Activated naive CD8-positive, alpha-beta T cell treated with anti-CD3 and anti-CD28 coated beads for 36 hours (primary cell): Measurements from ENCODE around the gene ALK. TPM values are rescaled to one million over a fixed set of nuclear protein-coding genes. Genes with fewer than 3 reads are reported as not detected.

ENCODE experiments used
- DNase-seq: peaks from one replicate; pipeline ENCODE4 v3.0.0; 2021
- H3K27ac Mint-ChIP-seq: one replicate; pipeline ENCODE4 v1.8.0; 2022; ENCODE audit warnings: mild to moderate bottlenecking, moderate library complexity, mixed read lengths
- H3K27me3 Mint-ChIP-seq: one replicate; pipeline ENCODE4 v1.8.0; 2022; ENCODE audit warnings: mild to moderate bottlenecking, mixed read lengths
- H3K36me3 Mint-ChIP-seq: one replicate; pipeline ENCODE4 v1.8.0; 2021; ENCODE audit warnings: mild to moderate bottlenecking, mixed read lengths
- H3K4me1 Mint-ChIP-seq: one replicate; pipeline ENCODE4 v1.8.0; 2021; ENCODE audit warnings: mixed read lengths
- H3K4me3 Mint-ChIP-seq: one replicate; pipeline ENCODE4 v1.8.0; 2022; ENCODE audit warnings: mild to moderate bottlenecking, moderate library complexity, mixed read lengths
- H3K9me3 Mint-ChIP-seq: one replicate; pipeline ENCODE4 v1.8.0; 2022; ENCODE audit warnings: mixed read lengths
- total RNA-seq, 2 experiments: library from RNA; stranded (reverse); gene quantifications; one replicate each; pipeline ENCODE4 v1.2.3, GENCODE V29; 2021

The ALK gene
- total RNA-seq, 2 experiments from 2014 or later: not detected

DNA sequence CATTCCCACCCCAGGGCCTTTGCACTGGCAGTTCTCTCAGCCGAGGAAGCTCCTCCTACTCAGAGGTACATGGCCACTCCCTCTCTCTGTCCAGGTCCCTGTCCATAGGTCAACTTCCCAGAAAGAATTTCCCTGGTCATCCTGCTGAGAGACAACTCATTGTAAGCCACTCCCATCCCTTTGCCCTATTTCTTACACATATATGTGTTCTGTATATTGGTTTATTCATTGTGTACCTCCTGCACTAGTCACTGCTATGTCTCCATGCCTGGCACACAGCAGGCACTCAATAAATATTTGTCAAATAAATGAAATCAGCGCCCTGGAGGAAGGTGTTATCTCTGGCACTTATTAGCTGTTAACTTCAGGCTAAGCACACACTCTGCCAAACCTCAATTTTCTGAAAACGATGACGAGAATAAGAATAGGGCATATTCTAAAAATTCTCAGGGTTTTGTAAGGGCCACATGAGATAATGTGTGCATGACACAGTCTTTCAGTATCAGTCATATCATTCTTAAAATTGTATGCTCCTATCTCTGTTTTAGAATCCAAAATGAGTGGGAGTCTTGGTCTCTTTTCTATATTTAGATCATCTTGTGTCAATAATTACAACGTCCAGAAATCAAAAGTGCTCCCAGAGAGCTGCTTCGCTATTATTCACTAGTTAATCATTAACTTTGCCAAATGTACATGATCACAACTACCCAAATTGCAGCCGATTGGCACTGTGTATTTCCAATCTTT is 198.0 kb downstream of the ALK start:
- no peak for DNase-seq
- Mint-ChIP-seq H3K27ac (no peak overlapping the region), H3K36me3 (no peaks in the 10 kb centered on the region), H3K9me3 (no peaks in the 10 kb centered on the region), H3K27me3 (no peaks in the 10 kb centered on the region), H3K4me3 (no peak overlapping the region), H3K4me1 (no peaks in the 10 kb centered on the region)

DNA sequence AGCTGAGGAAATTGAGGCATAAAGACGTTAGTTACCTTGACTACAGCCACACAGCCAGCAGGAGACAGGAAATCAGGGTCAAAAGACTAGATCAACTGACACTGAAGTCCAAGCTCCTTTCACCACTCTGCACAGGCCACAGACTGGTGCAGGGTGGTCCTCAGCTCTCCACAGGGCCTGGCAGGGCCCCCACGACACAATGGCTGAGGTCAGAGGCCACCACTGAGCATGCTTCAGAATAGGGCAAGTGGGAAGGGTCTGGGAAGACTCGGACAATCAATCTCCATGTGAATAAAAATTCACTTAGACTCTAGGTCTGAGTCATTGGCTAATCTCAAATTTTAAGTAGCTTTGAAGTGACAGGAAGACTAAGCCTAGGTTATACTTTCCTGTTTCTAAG is 201.7 kb downstream of the ALK start:
- Mint-ChIP-seq H3K9me3 (no peaks in the 10 kb centered on the region), H3K27ac (no peak overlapping the region), H3K4me1 (no peaks in the 10 kb centered on the region), H3K4me3 (no peak overlapping the region), H3K36me3 (no peaks in the 10 kb centered on the region), H3K27me3 (no peaks in the 10 kb centered on the region)
- DNase-seq: no peak

DNA sequence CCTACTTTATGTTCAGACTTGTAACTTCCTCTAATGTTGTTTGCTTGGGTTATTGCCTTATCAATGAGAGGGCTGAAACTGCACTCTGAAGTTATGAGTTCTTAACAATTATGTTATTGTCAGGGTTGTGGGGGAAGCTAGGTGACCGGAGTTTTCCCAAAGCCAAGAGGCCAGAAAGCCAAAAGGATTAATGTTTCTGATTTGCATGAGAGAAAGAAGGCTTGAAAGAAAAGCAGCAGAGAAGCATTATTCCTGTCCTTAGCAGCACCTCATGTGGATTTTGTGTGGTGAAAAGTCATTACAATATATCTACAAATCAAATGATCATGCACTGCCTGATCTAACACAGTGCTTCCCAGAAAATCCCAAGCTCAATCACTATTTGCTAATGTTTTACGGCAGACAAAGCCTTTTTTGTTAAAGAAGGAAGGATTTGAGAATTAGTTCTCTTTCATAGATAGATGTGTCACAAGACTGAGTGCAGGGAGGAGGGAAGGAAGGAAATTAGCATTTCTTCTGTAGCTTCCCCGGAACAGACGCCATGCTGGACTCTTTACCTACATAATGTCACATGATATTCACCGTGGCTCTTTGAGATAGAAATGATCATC is 203.2 kb downstream of the ALK start:
- H3K36me3 Mint-ChIP-seq: no peaks in the 10 kb centered on the region
- no peak overlapping the region for H3K4me3 Mint-ChIP-seq
- no peaks in the 10 kb centered on the region for H3K9me3 Mint-ChIP-seq
- no peaks in the 10 kb centered on the region for H3K27me3 Mint-ChIP-seq
- H3K27ac Mint-ChIP-seq: no peak overlapping the region
- H3K4me1 Mint-ChIP-seq: no peaks in the 10 kb centered on the region
- no peak for DNase-seq

DNA sequence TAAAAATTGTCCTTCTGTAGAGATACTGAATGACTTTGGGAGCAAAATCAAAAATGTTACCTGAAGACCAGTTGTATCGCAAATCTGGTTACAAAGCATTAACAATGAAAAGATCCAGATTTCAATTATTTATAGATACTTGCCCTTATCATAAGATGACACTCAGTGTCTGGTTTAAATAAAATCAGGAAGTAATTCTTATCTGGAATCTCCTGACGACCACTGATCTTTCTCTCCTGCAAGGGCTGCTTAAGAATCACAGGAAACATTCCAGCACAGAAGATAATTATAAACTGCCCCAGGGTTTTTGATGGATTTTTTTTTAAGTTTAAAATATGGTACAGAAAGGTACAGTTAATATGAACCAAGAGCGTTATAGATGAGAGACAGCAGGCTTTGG is 205.7 kb downstream of the ALK start:
- Mint-ChIP-seq H3K9me3 (no peaks in the 10 kb centered on the region), H3K4me1 (no peaks in the 10 kb centered on the region), H3K36me3 (no peaks in the 10 kb centered on the region), H3K4me3 (no peak overlapping the region), H3K27me3 (peaks cover 5% of the 10 kb centered on the region), H3K27ac (no peak overlapping the region)
- DNase-seq: no peak

DNA sequence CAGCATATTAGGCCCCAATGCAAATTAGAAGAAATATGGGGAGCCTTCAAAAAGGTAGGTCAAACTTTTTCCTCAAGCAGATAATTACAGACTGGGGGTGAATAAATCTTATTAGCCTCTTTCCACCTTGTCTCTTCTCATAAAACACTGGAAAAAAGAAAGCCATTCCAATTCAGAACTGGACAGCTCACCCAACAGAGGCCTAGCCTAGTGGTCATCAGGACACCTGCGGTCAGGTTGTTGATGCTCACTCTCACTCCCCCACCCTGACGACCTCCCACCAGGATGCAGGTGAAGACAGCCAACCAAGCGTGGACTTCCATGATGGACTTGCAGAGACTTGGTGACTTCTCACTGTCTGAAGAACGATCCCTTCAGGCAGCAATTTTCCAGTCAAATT is 207.1 kb downstream of the ALK start:
- H3K27me3 Mint-ChIP-seq: peaks cover 5% of the 10 kb centered on the region
- no peak overlapping the region for H3K27ac Mint-ChIP-seq
- H3K36me3 Mint-ChIP-seq: no peaks in the 10 kb centered on the region
- H3K9me3 Mint-ChIP-seq: no peaks in the 10 kb centered on the region
- no peak for DNase-seq
- no peak overlapping the region for H3K4me3 Mint-ChIP-seq
- H3K4me1 Mint-ChIP-seq: no peaks in the 10 kb centered on the region

DNA sequence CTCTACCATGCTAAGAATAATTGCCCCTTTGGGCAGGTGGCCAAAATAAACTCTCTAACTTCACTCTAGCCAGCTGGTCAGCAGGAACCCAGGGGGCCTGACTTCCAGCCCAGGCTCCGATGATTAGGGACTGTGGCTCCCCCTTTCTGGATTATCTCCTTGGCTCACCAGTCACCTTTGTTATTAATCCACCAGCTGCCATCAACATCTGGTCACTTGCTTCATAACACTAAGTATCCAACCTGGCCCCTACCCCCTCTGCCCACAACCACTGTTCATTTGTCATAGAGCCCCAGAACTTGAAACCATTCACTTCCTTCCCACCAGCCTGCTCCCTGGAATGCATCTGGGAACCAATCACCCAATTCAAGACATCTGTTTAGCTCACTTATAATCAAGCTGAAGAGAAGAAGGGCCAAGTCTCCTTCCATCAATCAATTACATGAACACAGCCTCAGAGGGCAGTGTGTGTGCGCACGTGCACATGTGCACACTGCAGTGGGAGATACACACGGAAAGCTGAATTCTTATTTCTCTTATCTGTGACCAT is 215.1 kb downstream of the ALK start:
- Mint-ChIP-seq H3K36me3 (no peaks in the 10 kb centered on the region), H3K4me3 (no peak overlapping the region), H3K27me3 (peaks cover 5% of the 10 kb centered on the region), H3K27ac (no peak overlapping the region), H3K4me1 (peaks cover 2% of the 10 kb centered on the region), H3K9me3 (no peaks in the 10 kb centered on the region)
- no peak for DNase-seq

DNA sequence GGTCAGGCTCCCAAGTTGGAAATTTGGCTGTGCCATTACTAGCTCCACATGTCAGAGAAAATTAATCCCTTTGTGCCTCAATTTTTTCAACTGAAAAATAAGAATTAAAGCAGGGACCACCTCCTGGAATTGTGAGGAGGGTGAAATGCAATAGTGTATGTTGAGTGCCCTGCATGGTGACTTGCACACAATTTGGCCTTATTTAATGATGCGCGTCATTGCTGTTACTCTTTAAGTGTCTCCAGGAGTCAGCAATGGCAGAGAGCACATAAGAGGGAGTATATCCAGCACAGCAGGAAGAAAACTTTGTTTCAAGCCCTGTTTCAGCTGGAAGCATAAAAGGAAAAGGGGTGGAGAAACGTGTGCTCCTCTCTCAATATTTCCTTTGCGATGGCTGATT is 215.8 kb downstream of the ALK start:
- no peak for DNase-seq
- H3K9me3 Mint-ChIP-seq: no peaks in the 10 kb centered on the region
- H3K27ac Mint-ChIP-seq: no peak overlapping the region
- peaks cover 5% of the 10 kb centered on the region for H3K27me3 Mint-ChIP-seq
- H3K4me3 Mint-ChIP-seq: no peak overlapping the region
- H3K36me3 Mint-ChIP-seq: no peaks in the 10 kb centered on the region
- H3K4me1 Mint-ChIP-seq: peaks cover 2% of the 10 kb centered on the region

DNA sequence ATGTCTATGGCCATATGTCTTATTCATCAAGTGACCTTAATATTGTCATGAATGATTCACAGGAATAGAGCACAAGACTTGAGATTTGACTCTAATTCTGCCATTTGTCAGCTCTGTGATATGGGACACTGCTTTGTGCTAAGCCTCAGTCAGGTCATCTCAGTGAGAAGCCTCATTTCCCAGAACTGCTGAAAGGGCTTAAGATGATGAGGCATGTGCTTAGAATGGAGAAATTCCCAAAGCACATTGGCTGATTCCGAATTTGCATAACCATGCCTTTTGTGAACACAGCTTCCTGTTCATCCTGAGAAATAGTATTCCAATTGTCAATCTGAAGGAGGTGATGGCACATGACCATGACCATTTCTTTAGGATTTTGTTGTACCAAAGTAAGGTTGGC is 218.1 kb downstream of the ALK start:
- DNase-seq: no peak
- H3K36me3 Mint-ChIP-seq: no peaks in the 10 kb centered on the region
- no peak overlapping the region for H3K4me3 Mint-ChIP-seq
- H3K4me1 Mint-ChIP-seq: peaks cover 2% of the 10 kb centered on the region
- peaks cover 5% of the 10 kb centered on the region for H3K27me3 Mint-ChIP-seq
- H3K9me3 Mint-ChIP-seq: no peaks in the 10 kb centered on the region
- no peak overlapping the region for H3K27ac Mint-ChIP-seq

DNA sequence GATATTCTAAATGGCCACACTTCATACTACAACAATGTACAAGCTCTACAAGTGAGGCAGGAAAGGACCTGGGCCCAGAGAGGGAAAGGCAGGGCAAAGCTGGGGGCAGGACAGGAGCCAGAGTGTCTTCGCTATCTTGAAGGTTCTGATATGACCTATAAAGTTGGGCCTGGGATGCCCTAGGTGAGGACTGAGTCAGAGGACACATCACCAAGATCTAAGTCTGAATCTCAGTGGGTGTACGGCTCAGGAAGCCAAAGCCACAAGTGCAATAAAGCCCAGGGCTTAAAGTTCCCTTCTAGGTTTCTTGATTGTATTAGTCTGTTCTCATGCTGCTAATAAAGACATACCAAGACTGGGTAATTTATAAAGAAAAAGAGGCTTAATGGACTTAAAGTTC is 219.1 kb downstream of the ALK start:
- H3K27ac Mint-ChIP-seq: no peak overlapping the region
- peaks cover 5% of the 10 kb centered on the region for H3K27me3 Mint-ChIP-seq
- peaks cover 2% of the 10 kb centered on the region for H3K4me1 Mint-ChIP-seq
- no peaks in the 10 kb centered on the region for H3K36me3 Mint-ChIP-seq
- DNase-seq: no peak
- H3K4me3 Mint-ChIP-seq: no peak overlapping the region
- no peaks in the 10 kb centered on the region for H3K9me3 Mint-ChIP-seq

DNA sequence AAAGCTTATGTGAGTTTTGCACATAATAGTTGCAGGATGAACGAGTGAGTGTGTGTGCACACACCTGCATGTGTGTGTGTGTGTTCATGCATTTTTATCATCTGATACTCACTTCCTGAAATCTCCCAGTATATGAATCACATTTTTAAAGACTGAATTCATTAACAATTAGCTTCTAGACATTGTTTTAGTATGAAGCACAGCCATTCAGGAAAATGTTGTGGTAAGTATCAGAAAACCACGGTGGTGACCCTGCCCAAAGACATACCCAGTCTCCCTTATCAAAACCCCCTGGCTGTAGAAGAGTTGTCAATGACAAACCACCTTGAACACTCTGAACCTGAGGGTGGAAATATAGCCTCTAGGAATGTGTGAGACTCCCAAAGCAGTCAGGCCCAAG is 220.8 kb downstream of the ALK start:
- Mint-ChIP-seq H3K4me3 (no peak overlapping the region), H3K27ac (no peak overlapping the region), H3K4me1 (no peaks in the 10 kb centered on the region), H3K9me3 (no peaks in the 10 kb centered on the region), H3K27me3 (no peaks in the 10 kb centered on the region), H3K36me3 (no peaks in the 10 kb centered on the region)
- no peak for DNase-seq

DNA sequence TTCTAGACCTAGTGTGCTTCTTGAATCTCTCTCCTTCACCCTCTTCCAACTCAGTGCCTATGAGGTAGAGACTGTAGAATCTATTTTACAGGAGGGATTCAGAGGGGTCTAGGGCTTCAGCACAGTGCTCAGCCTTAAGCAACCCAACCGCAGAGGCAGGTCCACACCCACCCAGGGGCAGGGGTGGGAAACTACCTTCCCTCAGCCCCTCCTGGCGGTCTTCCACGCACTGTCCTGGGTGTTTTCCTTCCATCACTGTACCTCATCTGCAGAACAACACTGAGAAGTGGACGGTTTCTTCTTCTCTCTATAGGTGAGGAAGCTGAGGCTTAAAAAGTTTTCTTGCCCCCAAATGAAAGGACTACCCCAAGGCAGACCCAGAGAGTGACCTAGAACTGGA is 222.3 kb downstream of the ALK start:
- peaks cover 4% of the 10 kb centered on the region for H3K27me3 Mint-ChIP-seq
- no peaks in the 10 kb centered on the region for H3K4me1 Mint-ChIP-seq
- no peaks in the 10 kb centered on the region for H3K9me3 Mint-ChIP-seq
- H3K27ac Mint-ChIP-seq: no peak overlapping the region
- H3K36me3 Mint-ChIP-seq: no peaks in the 10 kb centered on the region
- H3K4me3 Mint-ChIP-seq: no peak overlapping the region
- no peak for DNase-seq

DNA sequence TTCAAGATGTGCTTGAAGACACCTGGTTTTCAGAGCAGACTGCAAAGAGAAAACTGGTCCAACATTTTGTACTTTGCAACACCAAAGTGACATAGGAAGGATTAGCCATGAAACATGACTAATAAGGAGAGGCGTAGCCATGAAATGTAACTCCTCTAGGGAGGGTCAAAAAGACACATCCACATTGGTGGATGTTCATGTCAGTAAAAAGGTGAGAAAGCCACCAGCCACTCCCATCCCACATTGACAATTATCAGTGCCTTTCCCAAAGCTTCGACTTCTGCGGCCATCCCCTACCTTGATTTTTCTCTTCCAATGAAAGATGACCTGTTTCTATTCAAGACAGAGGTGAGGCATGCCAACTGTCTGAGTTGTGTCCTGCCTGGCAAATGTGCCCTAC is 223.2 kb downstream of the ALK start:
- no peak overlapping the region for H3K4me3 Mint-ChIP-seq
- no peaks in the 10 kb centered on the region for H3K9me3 Mint-ChIP-seq
- H3K27me3 Mint-ChIP-seq: peaks cover 7% of the 10 kb centered on the region
- no peaks in the 10 kb centered on the region for H3K4me1 Mint-ChIP-seq
- DNase-seq: no peak
- no peak overlapping the region for H3K27ac Mint-ChIP-seq
- H3K36me3 Mint-ChIP-seq: no peaks in the 10 kb centered on the region

DNA sequence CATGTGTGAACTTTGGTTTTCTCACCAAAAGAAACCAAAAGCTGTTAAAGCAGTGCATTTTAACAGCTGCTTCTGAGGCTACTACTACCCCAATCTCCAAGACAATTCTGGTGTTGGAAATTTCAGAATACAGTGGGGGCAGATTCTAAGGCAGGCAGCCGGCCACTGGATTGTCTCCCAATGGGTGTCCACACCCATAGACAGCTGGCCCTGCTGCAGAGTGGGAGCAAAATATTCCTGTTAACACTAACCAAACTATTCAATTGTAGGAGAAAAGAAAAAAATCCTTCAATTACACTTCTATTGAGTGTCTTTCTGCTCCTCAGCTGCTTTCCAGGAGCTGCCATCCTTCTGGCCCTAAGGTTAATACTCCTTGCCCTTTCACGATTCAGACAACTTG is 223.7 kb downstream of the ALK start:
- Mint-ChIP-seq H3K27me3 (peaks cover 12% of the 10 kb centered on the region), H3K36me3 (no peaks in the 10 kb centered on the region), H3K4me1 (no peaks in the 10 kb centered on the region), H3K9me3 (no peaks in the 10 kb centered on the region), H3K4me3 (no peak overlapping the region), H3K27ac (no peak overlapping the region)
- no peak for DNase-seq

DNA sequence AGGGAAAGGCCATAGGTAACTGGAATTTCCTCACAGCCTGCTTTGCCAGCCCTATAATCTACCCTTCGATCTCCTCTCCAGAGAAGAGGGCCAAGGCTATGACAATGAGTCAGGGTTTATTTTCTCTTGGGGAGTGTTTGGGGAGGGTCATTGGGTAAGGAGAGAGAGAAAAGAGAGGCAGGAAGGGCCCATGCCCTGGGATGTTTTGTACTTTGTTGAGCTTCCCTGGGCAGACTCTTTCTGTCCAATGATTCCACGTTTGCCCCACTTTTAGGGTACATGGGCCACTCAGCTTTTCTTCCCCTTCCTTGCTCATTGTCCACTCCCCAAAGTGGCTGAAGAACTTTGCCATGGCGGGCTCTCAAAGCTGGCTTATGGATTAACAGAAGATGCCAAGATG is 224.2 kb downstream of the ALK start:
- no peaks in the 10 kb centered on the region for H3K9me3 Mint-ChIP-seq
- no peak for DNase-seq
- H3K27ac Mint-ChIP-seq: no peak overlapping the region
- no peaks in the 10 kb centered on the region for H3K36me3 Mint-ChIP-seq
- no peaks in the 10 kb centered on the region for H3K4me1 Mint-ChIP-seq
- H3K4me3 Mint-ChIP-seq: no peak overlapping the region
- peaks cover 16% of the 10 kb centered on the region for H3K27me3 Mint-ChIP-seq

DNA sequence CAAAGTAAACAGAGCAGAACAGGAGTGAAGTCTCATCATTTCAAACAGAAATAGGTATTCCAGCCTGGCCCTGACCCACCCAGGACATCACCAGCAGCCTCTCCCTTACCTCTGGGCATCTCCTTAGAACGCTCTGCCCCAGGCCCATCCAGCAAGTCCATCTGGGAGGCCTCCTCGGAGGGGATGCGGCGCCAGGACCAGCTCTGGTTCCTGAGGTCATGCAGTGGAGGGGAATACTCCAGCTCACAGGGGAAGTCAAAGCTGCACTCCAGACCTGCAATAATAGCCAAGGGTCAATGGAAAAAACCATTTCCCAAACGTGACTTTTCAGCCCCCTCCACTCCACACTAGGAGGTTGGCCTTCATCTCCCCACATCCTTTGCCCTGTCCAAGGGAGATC is 226.6 kb downstream of the ALK start:
- H3K4me3 Mint-ChIP-seq: no peak overlapping the region
- no peak overlapping the region for H3K27ac Mint-ChIP-seq
- peaks cover 21% of the 10 kb centered on the region for H3K27me3 Mint-ChIP-seq
- H3K9me3 Mint-ChIP-seq: no peaks in the 10 kb centered on the region
- H3K36me3 Mint-ChIP-seq: no peaks in the 10 kb centered on the region
- DNase-seq: no peak
- H3K4me1 Mint-ChIP-seq: no peaks in the 10 kb centered on the region

DNA sequence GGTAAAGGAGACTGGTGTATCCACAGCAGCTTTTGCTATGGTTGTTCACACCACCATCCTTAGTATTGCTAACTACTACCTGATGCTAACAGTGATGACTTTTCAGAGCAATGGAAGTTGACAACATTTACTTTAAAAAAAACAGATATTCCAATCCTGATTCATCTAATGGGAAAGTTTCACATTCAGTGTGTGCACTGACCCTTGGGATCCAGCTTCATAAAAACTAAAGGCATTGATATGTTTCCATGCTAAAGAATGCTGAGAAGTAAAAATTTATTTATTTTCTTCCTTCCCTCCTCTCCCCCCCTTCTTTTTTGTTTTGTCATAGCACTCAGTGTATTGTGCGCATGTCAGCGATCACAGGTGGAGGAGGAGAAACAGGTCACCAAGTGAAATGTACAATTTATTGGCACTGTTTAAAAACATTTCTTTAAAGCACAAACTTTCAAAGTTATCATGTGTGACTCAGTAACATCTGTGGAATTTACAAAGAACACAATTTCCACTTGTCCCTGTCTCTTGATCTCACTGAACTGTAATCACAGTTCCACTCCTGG is 229.9 kb downstream of the ALK start:
- Mint-ChIP-seq H3K27me3 (peaks cover 21% of the 10 kb centered on the region), H3K9me3 (no peaks in the 10 kb centered on the region), H3K27ac (no peak overlapping the region), H3K4me1 (no peaks in the 10 kb centered on the region), H3K4me3 (no peak overlapping the region), H3K36me3 (no peaks in the 10 kb centered on the region)
- DNase-seq: no peak
